GM19463 (cell line): ENCODE measurements around the gene CD244.
"Not testable (repeated sequence)": the region's sequence is repeated elsewhere in the genome, so short reads cannot be mapped to it uniquely, and the experiment has no call there.

Source experiments
- ATAC-seq: cut with Tn5 transposase; IDR thresholded peaks from one replicate; pipeline ENCODE4 v1.9.1; 2021; ENCODE audit warnings: mild to moderate bottlenecking, moderate library complexity; ENCODE audit not compliant: unreplicated experiment

CD244 gene

GRCh38 chr1:160789051-160789701, 73.5 kb downstream of the CD244 start:
- no peak for ATAC-seq

GRCh38 chr1:160782988-160783765, 79.5 kb downstream of the CD244 start:
- not testable (repeated sequence) for ATAC-seq

- ATAC-seq: peak; percentile 88
Measured at GRCh38 chr1:160781914-160782689, 80.6 kb downstream of the CD244 start.

GRCh38 chr1:160781186-160781766, 81.4 kb downstream of the CD244 start:
- ATAC-seq: no peak

DNA sequence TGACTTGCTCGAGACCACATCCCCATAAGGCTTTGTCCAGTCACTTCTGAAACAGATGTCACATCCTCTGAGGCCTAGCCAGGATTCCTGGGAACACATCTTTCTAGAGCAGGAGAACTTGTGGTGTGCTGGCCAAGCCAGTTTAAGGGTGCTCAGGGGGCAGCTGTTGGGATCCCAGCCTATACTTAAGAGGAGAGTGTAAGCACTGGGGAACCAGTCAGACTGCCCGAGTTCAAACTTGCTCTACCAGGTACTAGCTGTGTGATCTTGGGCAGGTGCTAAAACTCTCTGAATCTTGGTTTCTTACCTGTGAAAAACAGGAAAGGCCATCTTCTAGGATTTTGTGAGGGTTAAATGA, 82.3 kb downstream of the CD244 start:
- ATAC-seq: no peak
